ENCODE results near the gene TRMT10C.

- no peak for TF ChIP-seq EZH2 (optimal IDR thresholded peaks at IDR 0.05; ENCODE audit: low read depth, low read length)
- no peak for TF ChIP-seq CTCF (IDR thresholded peaks at IDR 0.05; ENCODE audit: low read length)
- TF ChIP-seq EZH2phosphoT487 (IDR thresholded peaks at IDR 0.05; ENCODE audit: low read length), result no peak
Observed at GRCh38 chr3:101574388-101575112, 12.9 kb downstream of the TRMT10C start.
